ENCODE results near the gene PRTFDC1. TPM values are rescaled to one million over a fixed set of nuclear protein-coding genes. Genes with fewer than 3 reads are reported as not detected.

Gene PRTFDC1
- polyA plus RNA-seq, 1 donor (not counting 4 experiments of a cell fraction or from before 2014, with no cell fraction given) = 2.2 TPM

DNA sequence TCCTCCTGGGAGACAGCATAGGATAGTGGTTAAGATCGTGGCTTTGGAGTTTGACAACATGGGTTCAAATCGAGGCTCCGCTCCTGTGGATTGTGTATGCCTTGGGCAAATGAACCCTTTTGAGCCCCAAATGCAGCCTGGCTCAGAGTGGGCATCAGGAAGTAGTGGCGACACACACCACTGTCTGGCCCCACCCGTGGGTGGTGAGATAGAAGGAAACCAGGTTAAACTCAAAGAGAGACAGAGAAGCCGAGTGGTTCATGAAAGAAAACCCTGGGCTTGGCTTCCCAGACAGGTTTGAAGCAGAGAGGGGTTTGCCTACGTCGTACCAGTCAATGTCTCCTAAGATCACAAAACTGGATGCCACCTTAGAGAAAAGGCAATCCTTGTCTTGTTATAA lies 57.7 kb downstream of the PRTFDC1 start:
- H3K9me1 ChIP-seq (ENCODE audit: control insufficient read depth, extremely low read depth, insufficient read depth, low read length) = no peaks in the 10 kb centered on the region
- dilution Hi-C loops (cut with MboI; ENCODE audit: extremely low pct_ligation_motif_present, low sequenced_read_pairs) = no loop called here
- FAIRE-seq = no peak
- H4K20me1 ChIP-seq (ENCODE audit: control insufficient read depth, extremely low read depth, insufficient read depth, low read length) = no peaks in the 10 kb centered on the region
- no peak overlapping the region for H3K4me2 ChIP-seq (ENCODE audit: control insufficient read depth, extremely low read depth, insufficient read depth, low read depth, low read length)
- no peak overlapping the region for H3K27ac ChIP-seq (ENCODE audit: control insufficient read depth, insufficient read depth, low read length)
- no peak overlapping the region for H3K9ac ChIP-seq (ENCODE audit: control insufficient read depth, extremely low read depth, insufficient read depth, low read length)
- no peaks in the 10 kb centered on the region for H3K79me2 ChIP-seq (ENCODE audit: control insufficient read depth, insufficient read depth, low read length)
- TF ChIP-seq, protein P1, sequence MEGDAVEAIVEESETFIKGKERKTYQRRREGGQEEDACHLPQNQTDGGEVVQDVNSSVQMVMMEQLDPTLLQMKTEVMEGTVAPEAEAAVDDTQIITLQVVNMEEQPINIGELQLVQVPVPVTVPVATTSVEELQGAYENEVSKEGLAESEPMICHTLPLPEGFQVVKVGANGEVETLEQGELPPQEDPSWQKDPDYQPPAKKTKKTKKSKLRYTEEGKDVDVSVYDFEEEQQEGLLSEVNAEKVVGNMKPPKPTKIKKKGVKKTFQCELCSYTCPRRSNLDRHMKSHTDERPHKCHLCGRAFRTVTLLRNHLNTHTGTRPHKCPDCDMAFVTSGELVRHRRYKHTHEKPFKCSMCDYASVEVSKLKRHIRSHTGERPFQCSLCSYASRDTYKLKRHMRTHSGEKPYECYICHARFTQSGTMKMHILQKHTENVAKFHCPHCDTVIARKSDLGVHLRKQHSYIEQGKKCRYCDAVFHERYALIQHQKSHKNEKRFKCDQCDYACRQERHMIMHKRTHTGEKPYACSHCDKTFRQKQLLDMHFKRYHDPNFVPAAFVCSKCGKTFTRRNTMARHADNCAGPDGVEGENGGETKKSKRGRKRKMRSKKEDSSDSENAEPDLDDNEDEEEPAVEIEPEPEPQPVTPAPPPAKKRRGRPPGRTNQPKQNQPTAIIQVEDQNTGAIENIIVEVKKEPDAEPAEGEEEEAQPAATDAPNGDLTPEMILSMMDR (optimal IDR thresholded peaks at IDR 0.05 in 1 of 3, IDR thresholded peaks at IDR 0.05 in 1 of 3, conservative IDR thresholded peaks at IDR 0.05 in 1 of 3; ENCODE audit: extremely low read depth in 1 of 3, insufficient read depth in 2 of 3, low read length in 3 of 3) = no peak
- no peak for TF ChIP-seq EZH2 (IDR thresholded peaks at IDR 0.05; ENCODE audit: low read length)
- no peaks in the 10 kb centered on the region for H3K36me3 ChIP-seq (ENCODE audit: control insufficient read depth in 2 of 2, extremely low read depth in 1 of 2, insufficient read depth in 2 of 2, low read length in 2 of 2)
- H3K27me3 ChIP-seq (ENCODE audit: control insufficient read depth, extremely low read depth, insufficient read depth, low read length) = no peaks in the 10 kb centered on the region
- H3K9me3 ChIP-seq (ENCODE audit: control insufficient read depth, low read depth, low read length) = no peaks in the 10 kb centered on the region
- H3K4me1 ChIP-seq (ENCODE audit: control insufficient read depth, extremely low read depth, insufficient read depth, low read length) = peaks cover 26% of the 10 kb centered on the region
- H3K4me3 ChIP-seq (ENCODE audit: control insufficient read depth in 2 of 3, extremely low read depth in 1 of 3, insufficient read depth in 2 of 3, low read depth in 1 of 3, low read length in 3 of 3) = no peak overlapping the region
- H2AFZ ChIP-seq (ENCODE audit: control insufficient read depth, low read length) = no peak overlapping the region
- no peak for DNase-seq (ENCODE audit: low read depth, low spot score)

DNA sequence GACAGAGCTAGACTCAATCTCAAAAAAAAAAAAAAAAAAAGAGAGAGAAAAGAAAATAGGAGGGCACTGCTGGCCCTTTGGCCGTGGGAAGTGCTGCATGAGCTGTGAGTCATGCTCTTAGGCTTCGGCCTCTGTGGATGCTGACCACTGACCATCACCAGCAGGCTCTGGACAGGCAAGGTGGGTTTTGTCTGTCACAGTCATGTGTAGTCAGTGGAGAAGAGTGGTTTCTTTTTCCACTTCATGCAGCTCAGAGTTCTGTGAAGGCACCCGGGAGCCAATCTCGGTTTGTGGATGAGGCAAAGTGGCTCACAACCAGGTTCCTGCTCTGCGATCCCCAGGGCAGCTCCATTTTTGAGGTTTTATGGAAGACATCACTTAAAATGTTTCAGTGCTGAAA lies 58.1 kb downstream of the PRTFDC1 start:
- Histone ChIP-seq H3K9ac (ENCODE audit: control insufficient read depth, extremely low read depth, insufficient read depth, low read length) (no peak overlapping the region), H3K36me3 (ENCODE audit: control insufficient read depth in 2 of 2, extremely low read depth in 1 of 2, insufficient read depth in 2 of 2, low read length in 2 of 2) (no peaks in the 10 kb centered on the region), H2AFZ (ENCODE audit: control insufficient read depth, low read length) (no peak overlapping the region), H3K9me3 (ENCODE audit: control insufficient read depth, low read depth, low read length) (no peaks in the 10 kb centered on the region), H3K4me3 (ENCODE audit: control insufficient read depth in 2 of 3, extremely low read depth in 1 of 3, insufficient read depth in 2 of 3, low read depth in 1 of 3, low read length in 3 of 3) (no peak overlapping the region), H3K27me3 (ENCODE audit: control insufficient read depth, extremely low read depth, insufficient read depth, low read length) (no peaks in the 10 kb centered on the region), H3K27ac (ENCODE audit: control insufficient read depth, insufficient read depth, low read length) (no peak overlapping the region), H3K9me1 (ENCODE audit: control insufficient read depth, extremely low read depth, insufficient read depth, low read length) (no peaks in the 10 kb centered on the region), H4K20me1 (ENCODE audit: control insufficient read depth, extremely low read depth, insufficient read depth, low read length) (no peaks in the 10 kb centered on the region), H3K79me2 (ENCODE audit: control insufficient read depth, insufficient read depth, low read length) (no peaks in the 10 kb centered on the region), H3K4me1 (ENCODE audit: control insufficient read depth, extremely low read depth, insufficient read depth, low read length) (peaks cover 30% of the 10 kb centered on the region), H3K4me2 (ENCODE audit: control insufficient read depth, extremely low read depth, insufficient read depth, low read depth, low read length) (no peak overlapping the region)
- no peak for DNase-seq (ENCODE audit: low read depth, low spot score)
- dilution Hi-C loops (cut with MboI; ENCODE audit: extremely low pct_ligation_motif_present, low sequenced_read_pairs) = no loop called here
- FAIRE-seq = no peak
- no peak for TF ChIP-seq EZH2 (IDR thresholded peaks at IDR 0.05; ENCODE audit: low read length)
- TF ChIP-seq, protein P1 (optimal IDR thresholded peaks at IDR 0.05 in 1 of 3, IDR thresholded peaks at IDR 0.05 in 1 of 3, conservative IDR thresholded peaks at IDR 0.05 in 1 of 3; ENCODE audit: extremely low read depth in 1 of 3, insufficient read depth in 2 of 3, low read length in 3 of 3) = no peak
